ENCODE results near the gene DUSP23. TPM values are rescaled to one million over a fixed set of nuclear protein-coding genes. Genes with fewer than 3 reads are reported as not detected.

The DUSP23 gene
- polyA plus RNA-seq, 3 donors: 37.3 to 136 (median 97.8) TPM

- WGBS (ENCODE audit: insufficient coverage): no CpG with 5 or more reads among the region's 1 CpG
- no peaks in the 10 kb centered on the region for H3K79me2 ChIP-seq (ENCODE audit: insufficient read depth, low read length)
- peaks cover 0 to 12% (median 2%) of the 10 kb centered on the region in 7 donors for H3K9me3 Mint-ChIP-seq
- no peak overlapping the region for H3K4me3 Mint-ChIP-seq
- H3K9ac ChIP-seq (ENCODE audit: insufficient read depth, low read length, poor library complexity, severe bottlenecking): no peak overlapping the region
- no peak overlapping the region for H2AFZ ChIP-seq (ENCODE audit: insufficient read depth, low read depth, low read length, poor library complexity, severe bottlenecking)
- peak overlapping the region in 1 of 7 donors; percentile 8 for H3K27ac Mint-ChIP-seq
- no peaks in the 10 kb centered on the region for H3K4me1 ChIP-seq (ENCODE audit: control insufficient read depth in 1 of 2, insufficient read depth in 2 of 2, low read length in 2 of 2)
- no peaks in the 10 kb centered on the region for H3K9me3 ChIP-seq (replicated peaks in 1 of 2; ENCODE audit: control insufficient read depth in 1 of 2, insufficient read depth in 1 of 2, low read length in 2 of 2)
- H3K36me3 ChIP-seq (replicated peaks in 1 of 2; ENCODE audit: control insufficient read depth in 1 of 2, insufficient read depth in 2 of 2, low read length in 2 of 2): no peaks in the 10 kb centered on the region
- no peak overlapping the region for H3K4me2 ChIP-seq (replicated peaks; ENCODE audit: extremely low read depth, low read length, poor library complexity, severe bottlenecking)
- H3K27me3 Mint-ChIP-seq (ENCODE audit: low read depth in 3 of 3): no peaks in the 10 kb centered on the region
- no peak overlapping the region for H3K27ac ChIP-seq (ENCODE audit: low read depth in 1 of 2, low read length in 2 of 2)
- H3K4me3 ChIP-seq (replicated peaks in 1 of 3; ENCODE audit: low read depth in 2 of 3, low read length in 3 of 3): no peak overlapping the region
- no peaks in the 10 kb centered on the region for H4K20me1 ChIP-seq (ENCODE audit: insufficient read depth, low read length)
- no peaks in the 10 kb centered on the region for H3K27me3 ChIP-seq (ENCODE audit: control insufficient read depth in 2 of 2, insufficient read depth in 2 of 2, low read length in 2 of 2)
- no peak for TF ChIP-seq CTCF (IDR thresholded peaks at IDR 0.05)
- H3K4me1 Mint-ChIP-seq: peaks cover 4% of the 10 kb centered on the region
- no peak for DNase-seq
- intact Hi-C loops (cut with micrococcal nuclease): no loop called here
- H3K36me3 Mint-ChIP-seq: no peaks in the 10 kb centered on the region
Observed at GRCh38 chr1:159763686-159764085, 17.1 kb upstream of the DUSP23 start.

GRCh38 chr1:159765806-159766205 lies 15.0 kb upstream of the DUSP23 start:
- no peak overlapping the region for H3K4me3 ChIP-seq (replicated peaks in 1 of 3; ENCODE audit: low read depth in 2 of 3, low read length in 3 of 3)
- H3K27me3 ChIP-seq (ENCODE audit: control insufficient read depth in 2 of 2, insufficient read depth in 2 of 2, low read length in 2 of 2): no peaks in the 10 kb centered on the region
- no peak overlapping the region for H2AFZ ChIP-seq (ENCODE audit: insufficient read depth, low read depth, low read length, poor library complexity, severe bottlenecking)
- Mint-ChIP-seq H3K9me3 (peaks cover 0 to 12% (median 3%) of the 10 kb centered on the region in 7 donors), H3K27ac (no peak overlapping the region), H3K4me3 (no peak overlapping the region), H3K36me3 (no peaks in the 10 kb centered on the region), H3K27me3 (ENCODE audit: low read depth in 3 of 3) (no peaks in the 10 kb centered on the region), H3K4me1 (peaks cover 4% of the 10 kb centered on the region)
- no peaks in the 10 kb centered on the region for H3K36me3 ChIP-seq (replicated peaks in 1 of 2; ENCODE audit: control insufficient read depth in 1 of 2, insufficient read depth in 2 of 2, low read length in 2 of 2)
- TF ChIP-seq CTCF (IDR thresholded peaks at IDR 0.05): no peak
- no peak for DNase-seq
- H3K9ac ChIP-seq (ENCODE audit: insufficient read depth, low read length, poor library complexity, severe bottlenecking): no peak overlapping the region
- H3K4me2 ChIP-seq (replicated peaks; ENCODE audit: extremely low read depth, low read length, poor library complexity, severe bottlenecking): no peak overlapping the region
- intact Hi-C loops (cut with micrococcal nuclease): no loop called here
- H3K27ac ChIP-seq (ENCODE audit: low read depth in 1 of 2, low read length in 2 of 2): no peak overlapping the region
- no peaks in the 10 kb centered on the region for H3K4me1 ChIP-seq (ENCODE audit: control insufficient read depth in 1 of 2, insufficient read depth in 2 of 2, low read length in 2 of 2)
- no peaks in the 10 kb centered on the region for H4K20me1 ChIP-seq (ENCODE audit: insufficient read depth, low read length)
- no peaks in the 10 kb centered on the region for H3K9me3 ChIP-seq (replicated peaks in 1 of 2; ENCODE audit: control insufficient read depth in 1 of 2, insufficient read depth in 1 of 2, low read length in 2 of 2)
- H3K79me2 ChIP-seq (ENCODE audit: insufficient read depth, low read length): no peaks in the 10 kb centered on the region
- 100% methylated on average over 3 of the region's 3 CpGs for WGBS (ENCODE audit: insufficient coverage)

Measured in CD14-positive monocyte (primary cell).